Right atrium auricular region (tissue), 2 donors: Measurements from ENCODE around the gene NUP88. TPM values are rescaled to one million over a fixed set of nuclear protein-coding genes. Genes with fewer than 3 reads are reported as not detected.
A peak's percentile ranks its signal among the peaks of the same experiment; 100 is the strongest.

Source experiments
- DNase-seq: peaks from one replicate; pipeline ENCODE4 v3.0.0-alpha.2; 2019; ENCODE audit warnings: low spot score
- H3K27ac ChIP-seq, 2 donors: fragments of 200-600 bp; sonication (generic); 1 replicate in 1 of 2; 2 replicates in 1 of 2; pipeline ENCODE4 v1.5.1; 2016 to 2019
- H3K27me3 ChIP-seq, 2 donors: fragments of 200-600 bp; sonication (generic); one replicate each; pipeline versions ENCODE4 v1.5.1 to v1.6.0; 2017 to 2019
- H3K36me3 ChIP-seq: fragments of 200-600 bp; sonication (generic); one replicate; pipeline ENCODE4 v1.5.1; 2016
- H3K4me1 ChIP-seq, 2 donors: fragments of 200-600 bp; sonication (generic); one replicate each; pipeline versions ENCODE4 v1.5.1 to v1.6.0; 2017 to 2019
- H3K4me3 ChIP-seq, 2 donors: fragments of 200-600 bp; sonication (generic); 1 replicate in 1 of 2; 2 replicates in 1 of 2; pipeline ENCODE4 v1.5.1; 2017 to 2019; ENCODE audit warnings: mild to moderate bottlenecking in 1 of 2, moderate library complexity in 1 of 2
- H3K9me3 ChIP-seq, 2 donors: fragments of 200-600 bp; sonication (generic); one replicate each; pipeline ENCODE4 v1.5.1; 2019
- CTCF ChIP-seq, 2 donors: fragments of 200-600 bp; sonication (generic); IDR thresholded peaks; one replicate each; pipeline ENCODE4 v1.5.1; 2019; ENCODE audit warnings: antibody characterized with exemption in 2 of 2
- total RNA-seq, 2 donors: library from RNA; depleted of rRNA; stranded (reverse); fragments of >200 nt; gene quantifications; one replicate each; pipeline ENCODE4 v1.1.0, GENCODE V29; 2016

The NUP88 gene
- total RNA-seq, 2 donors from 2014 or later = 21.7 to 48.2 TPM

GRCh38 chr17:5429191-5429887 is 9.9 kb upstream of the NUP88 start:
- Histone ChIP-seq H3K4me3 (no peak overlapping the region), H3K27me3 (no peaks in the 10 kb centered on the region), H3K27ac (no peak overlapping the region), H3K36me3 (peaks cover 74% of the 10 kb centered on the region), H3K4me1 (no peaks in the 10 kb centered on the region), H3K9me3 (no peaks in the 10 kb centered on the region)
- no peak for DNase-seq
- no peak for TF ChIP-seq CTCF (IDR thresholded peaks at IDR 0.05)

GRCh38 chr17:5425826-5426225 is 6.4 kb upstream of the NUP88 start:
- Histone ChIP-seq H3K27ac (no peak overlapping the region), H3K36me3 (peaks cover 71% of the 10 kb centered on the region), H3K9me3 (no peaks in the 10 kb centered on the region), H3K27me3 (no peaks in the 10 kb centered on the region), H3K4me3 (no peak overlapping the region), H3K4me1 (peaks cover 0 to 8% of the 10 kb centered on the region in 2 donors)
- TF ChIP-seq CTCF (IDR thresholded peaks at IDR 0.05) = no peak
- no peak for DNase-seq

GRCh38 chr17:5424909-5425308 is 5.4 kb upstream of the NUP88 start:
- no peaks in the 10 kb centered on the region for H3K27me3 ChIP-seq
- H3K36me3 ChIP-seq = peaks cover 68% of the 10 kb centered on the region
- TF ChIP-seq CTCF (IDR thresholded peaks at IDR 0.05) = no peak
- H3K4me1 ChIP-seq = peaks cover 0 to 13% of the 10 kb centered on the region in 2 donors
- H3K27ac ChIP-seq = no peak overlapping the region
- no peak for DNase-seq
- no peaks in the 10 kb centered on the region for H3K9me3 ChIP-seq
- no peak overlapping the region for H3K4me3 ChIP-seq

GRCh38 chr17:5422505-5422904 is 3.0 kb upstream of the NUP88 start:
- Histone ChIP-seq H3K4me3 (no peak overlapping the region), H3K36me3 (peaks cover 57% of the 10 kb centered on the region)
- TF ChIP-seq CTCF (IDR thresholded peaks at IDR 0.05) = no peak

GRCh38 chr17:5419959-5420653 is 644 bp upstream of the NUP88 start, which contains the start of gene RPAIN:
TSS of gene RPAIN (plus strand) at chr17:5420182. CDS start at chr17:5420211, 29 bp downstream.
- Histone ChIP-seq H3K27me3 (no peaks in the 10 kb centered on the region), H3K27ac (peak within 1 kb of the TSS; percentile 84 to 90), H3K36me3 (peaks cover 42% of the 10 kb centered on the region), H3K4me1 (peaks cover 0 to 36% of the 10 kb centered on the region in 2 donors), H3K9me3 (no peaks in the 10 kb centered on the region), H3K4me3 (peak within 1 kb of the TSS; percentile 76 to 92)
- no peak for TF ChIP-seq CTCF (IDR thresholded peaks at IDR 0.05)
- peak; percentile 90 for DNase-seq

More at GRCh38 chr17:5422505-5422904, 3.0 kb upstream of the NUP88 start:
- Histone ChIP-seq H3K27me3 (no peaks in the 10 kb centered on the region), H3K9me3 (no peaks in the 10 kb centered on the region), H3K4me1 (peaks cover 0 to 27% of the 10 kb centered on the region in 2 donors), H3K27ac (no peak overlapping the region)
- no peak for DNase-seq
